Nephron (organoid): ENCODE measurements around the gene PLXNA3.
A peak's percentile ranks its signal among the peaks of the same experiment; 100 is the strongest.

Source experiments
- H3K27ac Mint-ChIP-seq, 3 experiments: 2 replicates each; pipeline ENCODE4 v1.8.0; 2020; ENCODE audit warnings: mixed read lengths in 3 of 3, mild to moderate bottlenecking in 2 of 3, moderate library complexity in 1 of 3
- H3K27me3 Mint-ChIP-seq: 2 replicates; pipeline ENCODE4 v1.8.0; 2021; ENCODE audit warnings: low read depth, mild to moderate bottlenecking, moderate library complexity, mixed read lengths
- H3K36me3 Mint-ChIP-seq: 2 replicates; pipeline ENCODE4 v1.8.0; 2020; ENCODE audit warnings: low read depth, mixed read lengths
- H3K4me1 Mint-ChIP-seq: 2 replicates; pipeline ENCODE4 v1.8.0; 2020; ENCODE audit warnings: mixed read lengths
- H3K4me3 Mint-ChIP-seq, 3 experiments: 2 replicates each; pipeline ENCODE4 v1.8.0; 2020; ENCODE audit warnings: mild to moderate bottlenecking in 3 of 3, mixed read lengths in 3 of 3, moderate library complexity in 2 of 3
- H3K9me3 Mint-ChIP-seq: 2 replicates; pipeline ENCODE4 v1.8.0; 2020; ENCODE audit warnings: mixed read lengths
- TF ChIP-seq, protein P1 (sequence below), 3 experiments: fragments of 200-600 bp; sonication (generic); IDR thresholded peaks; one replicate each; pipeline ENCODE4 v1.5.0; 2021; ENCODE audit warnings: antibody characterized with exemption in 3 of 3; ENCODE audit not compliant: unreplicated experiment in 3 of 3

The PLXNA3 gene

DNA sequence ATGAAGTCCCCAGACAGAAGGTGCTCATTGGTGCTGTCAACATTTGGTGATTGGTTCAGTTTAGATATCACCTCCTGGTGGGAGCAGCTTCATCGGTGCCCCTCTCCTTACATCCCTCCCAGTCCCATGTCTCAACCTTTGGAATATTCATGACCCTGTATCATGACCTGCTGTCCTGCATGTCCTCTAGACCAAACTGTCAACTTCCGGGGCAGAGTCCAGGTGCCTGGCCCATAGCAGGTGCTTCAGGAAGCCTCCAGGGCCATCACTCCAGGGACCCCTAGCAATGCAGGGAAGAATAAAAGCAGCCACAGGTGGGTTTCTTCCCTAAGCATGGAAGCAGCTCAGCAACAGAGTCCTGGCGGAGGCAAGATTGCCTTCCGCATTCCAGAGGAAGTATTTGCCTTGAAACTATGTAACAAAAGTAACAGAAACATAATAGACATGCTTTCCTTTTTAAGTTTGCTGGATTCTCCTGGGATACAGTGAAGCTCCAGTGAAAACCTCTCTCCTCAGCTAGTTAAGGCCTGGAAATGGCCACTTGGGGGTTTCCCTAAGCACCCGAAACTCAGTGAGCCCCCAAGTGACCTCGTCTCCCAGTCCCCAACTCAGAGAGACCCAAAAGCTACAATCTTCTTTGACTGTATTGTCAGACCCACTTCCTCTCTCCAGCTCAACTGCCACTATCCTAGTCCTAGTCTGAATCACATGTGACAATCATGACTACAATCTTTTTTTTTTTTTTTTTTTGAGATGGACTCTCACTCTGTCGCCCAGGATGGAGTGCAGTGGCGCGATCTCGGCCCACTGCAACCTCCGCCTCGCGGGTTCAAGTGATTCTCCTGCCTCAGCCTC, 30.9 kb upstream of the PLXNA3 start:
- Mint-ChIP-seq H3K9me3 (peaks cover 18% of the 10 kb centered on the region), H3K4me3 (peak overlapping the region in 2 of 3 experiments; percentile 34), H3K27ac (no peak overlapping the region), H3K36me3 (peaks cover 7% of the 10 kb centered on the region), H3K4me1 (peaks cover 6% of the 10 kb centered on the region), H3K27me3 (no peaks in the 10 kb centered on the region)
- TF ChIP-seq, protein P1, sequence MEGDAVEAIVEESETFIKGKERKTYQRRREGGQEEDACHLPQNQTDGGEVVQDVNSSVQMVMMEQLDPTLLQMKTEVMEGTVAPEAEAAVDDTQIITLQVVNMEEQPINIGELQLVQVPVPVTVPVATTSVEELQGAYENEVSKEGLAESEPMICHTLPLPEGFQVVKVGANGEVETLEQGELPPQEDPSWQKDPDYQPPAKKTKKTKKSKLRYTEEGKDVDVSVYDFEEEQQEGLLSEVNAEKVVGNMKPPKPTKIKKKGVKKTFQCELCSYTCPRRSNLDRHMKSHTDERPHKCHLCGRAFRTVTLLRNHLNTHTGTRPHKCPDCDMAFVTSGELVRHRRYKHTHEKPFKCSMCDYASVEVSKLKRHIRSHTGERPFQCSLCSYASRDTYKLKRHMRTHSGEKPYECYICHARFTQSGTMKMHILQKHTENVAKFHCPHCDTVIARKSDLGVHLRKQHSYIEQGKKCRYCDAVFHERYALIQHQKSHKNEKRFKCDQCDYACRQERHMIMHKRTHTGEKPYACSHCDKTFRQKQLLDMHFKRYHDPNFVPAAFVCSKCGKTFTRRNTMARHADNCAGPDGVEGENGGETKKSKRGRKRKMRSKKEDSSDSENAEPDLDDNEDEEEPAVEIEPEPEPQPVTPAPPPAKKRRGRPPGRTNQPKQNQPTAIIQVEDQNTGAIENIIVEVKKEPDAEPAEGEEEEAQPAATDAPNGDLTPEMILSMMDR (IDR thresholded peaks at IDR 0.05; ENCODE audit: unreplicated experiment in 3 of 3): no peak

DNA sequence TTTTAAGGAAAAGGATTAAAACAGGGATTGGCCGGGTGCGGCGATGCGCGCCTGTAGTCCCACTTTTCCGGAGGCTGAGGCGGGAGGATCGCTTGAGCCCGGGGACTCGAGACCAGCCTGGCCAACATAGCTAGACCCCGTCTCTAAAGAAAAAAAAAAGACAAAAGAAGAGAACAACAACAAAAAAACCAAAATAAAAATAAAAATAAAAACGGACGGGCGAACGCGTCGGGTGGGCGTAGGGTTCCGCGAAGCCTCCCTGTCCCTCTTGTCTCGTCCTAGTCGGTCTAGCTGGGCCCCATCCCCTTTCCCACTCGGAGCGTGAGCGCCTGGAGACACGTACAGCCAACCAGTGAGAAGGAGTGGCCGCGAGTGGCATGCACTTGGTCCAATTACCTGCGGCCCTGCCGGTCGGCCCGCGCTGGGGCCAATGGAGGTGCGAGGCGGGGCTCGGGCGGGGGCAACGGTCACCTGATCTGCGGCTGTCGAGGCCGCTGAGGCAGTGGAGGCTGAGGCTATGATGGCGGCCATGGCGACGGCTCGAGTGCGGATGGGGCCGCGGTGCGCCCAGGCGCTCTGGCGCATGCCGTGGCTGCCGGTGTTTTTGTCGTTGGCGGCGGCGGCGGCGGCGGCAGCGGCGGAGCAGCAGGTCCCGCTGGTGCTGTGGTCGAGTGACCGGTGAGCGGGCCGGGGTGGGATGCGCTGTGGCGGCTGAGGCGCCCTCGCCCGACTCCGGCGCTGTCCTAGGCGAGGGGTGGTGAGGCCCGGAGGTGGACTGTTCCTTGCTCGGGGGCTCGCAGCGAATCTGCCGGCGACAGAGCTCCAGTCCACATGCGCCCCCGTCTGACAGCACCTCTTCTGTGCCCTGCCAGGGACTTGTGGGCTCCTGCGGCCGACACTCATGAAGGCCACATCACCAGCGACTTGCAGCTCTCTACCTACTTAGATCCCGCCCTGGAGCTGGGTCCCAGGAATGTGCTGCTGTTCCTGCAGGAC, 29.6 kb upstream of the PLXNA3 start, which contains the start of gene ATP6AP1:
Gene ATP6AP1 (plus strand): TSS at position 502 of the 996 bp plus-strand sequence. CDS start 16 bp downstream, at position 518.
- peak within 1 kb of the TSS in 2 of 3 experiments; percentile 69 to 82 for H3K27ac Mint-ChIP-seq
- H3K9me3 Mint-ChIP-seq: peaks cover 22% of the 10 kb centered on the region
- TF ChIP-seq, protein P1 (IDR thresholded peaks at IDR 0.05; ENCODE audit: unreplicated experiment in 3 of 3): no peak
- H3K36me3 Mint-ChIP-seq: peaks cover 12% of the 10 kb centered on the region
- H3K27me3 Mint-ChIP-seq: no peaks in the 10 kb centered on the region
- peak within 1 kb of the TSS; percentile 83 to 89 (median 87) for H3K4me3 Mint-ChIP-seq
- H3K4me1 Mint-ChIP-seq: peaks cover 6% of the 10 kb centered on the region

DNA sequence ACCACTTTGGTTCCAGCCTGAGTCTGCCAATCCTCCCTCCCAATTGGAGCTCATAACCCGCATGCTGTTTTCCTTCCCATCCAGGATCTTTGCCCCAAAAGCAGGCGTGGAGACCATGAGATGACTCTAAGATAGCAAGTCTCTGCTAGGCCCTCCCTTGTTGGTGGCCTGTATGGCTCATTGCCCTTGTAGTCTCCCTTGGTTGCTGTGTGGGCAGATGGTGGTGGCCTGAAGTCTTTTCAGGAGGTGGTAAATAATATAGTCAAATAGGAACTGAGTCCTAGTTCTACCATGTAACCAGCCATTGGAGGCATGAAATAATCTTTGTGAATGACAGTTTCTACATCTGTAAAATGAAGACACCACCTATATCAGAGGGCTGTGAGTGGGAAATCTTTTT, 28.4 kb upstream of the PLXNA3 start:
- peaks cover 19% of the 10 kb centered on the region for H3K9me3 Mint-ChIP-seq
- H3K27me3 Mint-ChIP-seq: no peaks in the 10 kb centered on the region
- peak overlapping the region in 1 of 3 experiments; percentile 45 for H3K27ac Mint-ChIP-seq
- H3K36me3 Mint-ChIP-seq: peaks cover 21% of the 10 kb centered on the region
- H3K4me1 Mint-ChIP-seq: peaks cover 6% of the 10 kb centered on the region
- TF ChIP-seq, protein P1 (IDR thresholded peaks at IDR 0.05; ENCODE audit: unreplicated experiment in 3 of 3): no peak
- H3K4me3 Mint-ChIP-seq: peak overlapping the region; percentile 83 to 89 (median 87)

DNA sequence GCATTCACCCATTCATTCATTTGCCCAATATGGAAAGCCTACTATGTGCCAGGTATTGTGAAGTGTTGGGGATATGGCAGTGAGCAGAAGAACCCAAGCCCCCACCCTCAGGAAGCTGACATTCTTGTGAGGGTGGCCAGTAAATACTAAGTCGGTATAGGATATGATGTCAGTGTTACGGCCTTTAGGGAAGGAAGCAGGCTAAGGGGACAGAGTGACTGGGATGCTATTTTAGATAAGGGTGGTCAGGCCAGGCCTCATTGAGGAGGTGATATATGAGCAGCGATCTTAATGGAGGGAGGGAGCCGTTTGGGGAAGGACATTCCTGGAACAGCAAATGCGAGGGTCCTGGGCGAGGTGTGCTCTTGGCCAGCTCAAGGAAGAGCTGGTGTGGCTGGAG, 27.6 kb upstream of the PLXNA3 start:
- peaks cover 26% of the 10 kb centered on the region for H3K36me3 Mint-ChIP-seq
- H3K4me1 Mint-ChIP-seq: peaks cover 6% of the 10 kb centered on the region
- H3K9me3 Mint-ChIP-seq: peaks cover 19% of the 10 kb centered on the region
- peak overlapping the region in 1 of 3 experiments; percentile 47 for H3K27ac Mint-ChIP-seq
- TF ChIP-seq, protein P1 (IDR thresholded peaks at IDR 0.05; ENCODE audit: unreplicated experiment in 3 of 3): no peak
- H3K27me3 Mint-ChIP-seq: no peaks in the 10 kb centered on the region
- H3K4me3 Mint-ChIP-seq: peak overlapping the region; percentile 21 to 67 (median 44)

DNA sequence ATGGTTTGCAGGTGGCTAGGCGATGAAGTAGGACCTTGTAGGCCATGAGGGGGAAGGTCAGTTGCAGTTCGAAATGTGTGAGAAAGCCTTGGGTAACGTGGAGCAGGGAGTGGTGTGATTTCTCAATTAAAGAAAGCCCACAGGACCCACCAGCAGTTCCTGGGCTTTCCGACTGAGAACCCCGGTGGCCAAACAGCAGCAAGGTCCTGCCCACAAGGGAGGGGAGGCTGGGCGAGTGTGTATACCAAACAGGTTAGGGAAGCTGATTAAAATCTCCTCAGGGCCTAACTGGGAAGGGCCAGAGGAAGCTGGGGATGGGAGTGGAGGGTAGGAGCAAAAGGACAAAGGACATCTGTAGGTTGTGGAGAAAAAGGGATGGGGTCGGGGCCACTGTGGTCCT, 27.2 kb upstream of the PLXNA3 start:
- Mint-ChIP-seq H3K4me1 (peaks cover 6% of the 10 kb centered on the region), H3K27ac (peak overlapping the region in 1 of 3 experiments; percentile 47), H3K36me3 (peaks cover 30% of the 10 kb centered on the region), H3K4me3 (peak overlapping the region; percentile 21 to 67 (median 44)), H3K27me3 (no peaks in the 10 kb centered on the region), H3K9me3 (peaks cover 20% of the 10 kb centered on the region)
- TF ChIP-seq, protein P1 (IDR thresholded peaks at IDR 0.05; ENCODE audit: unreplicated experiment in 3 of 3): no peak
